ENCODE results near the gene JPH4. TPM values are rescaled to one million over a fixed set of nuclear protein-coding genes. Genes with fewer than 3 reads are reported as not detected.

Gene JPH4
- total RNA-seq, 1 donor from 2014 or later = 4.7 TPM

DNA sequence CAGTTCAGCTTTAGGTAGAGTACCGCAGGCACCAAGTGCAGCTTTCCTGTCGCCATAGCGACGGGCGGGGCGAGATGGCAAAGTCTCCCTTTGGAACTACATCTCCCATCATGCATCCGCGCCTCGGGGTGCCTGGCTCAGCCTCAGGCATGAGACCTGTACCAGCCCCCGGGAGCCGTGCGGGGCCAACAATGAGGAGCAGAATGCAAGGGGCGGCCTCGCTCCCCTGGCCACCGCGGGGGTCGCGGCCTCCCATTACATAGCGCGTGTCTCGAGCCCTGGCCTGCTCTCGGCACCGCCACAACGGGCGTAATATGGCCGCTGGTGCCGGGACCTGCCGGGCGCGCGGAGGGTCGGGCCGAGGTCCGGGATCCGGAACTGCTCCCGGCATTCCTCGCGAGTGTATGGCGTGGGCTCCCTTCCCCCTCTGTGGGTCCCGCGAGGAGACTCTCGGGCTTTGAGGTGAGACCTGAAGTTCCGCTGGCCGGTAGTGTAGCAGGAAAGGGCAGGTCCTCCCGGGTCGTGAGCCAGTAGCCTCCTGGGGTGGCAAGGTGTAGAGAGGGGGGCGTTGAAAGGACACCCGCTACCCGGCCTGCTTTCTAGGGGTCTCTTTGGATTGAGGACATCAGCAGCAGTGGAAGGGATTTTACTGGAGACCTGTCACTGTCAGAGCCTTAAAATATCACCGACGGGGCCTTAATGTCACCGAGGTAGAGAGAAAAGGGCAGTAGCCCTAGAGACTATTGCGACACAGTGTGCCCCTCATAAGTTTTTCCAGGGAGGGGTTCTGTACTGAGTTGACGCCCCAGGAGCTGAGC lies 22.5 kb downstream of the JPH4 start, which contains the start of gene THTPA:
THTPA (plus strand) TSS at position 390 of the 818 bp plus-strand sequence. CDS start 487 bp downstream, outside the sequence.
- no peaks in the 10 kb centered on the region for H3K9me3 ChIP-seq
- intact Hi-C loops (cut with DNase I) = loop anchor here (2.0 to 10.0 kb wide), 4 partner anchors 87 to 536 kb away; partner anchors contain the start of genes EFS, NGDN, PABPN1 and PCK2
- TF ChIP-seq CTCF (IDR thresholded peaks at IDR 0.05) = no peak
- H3K36me3 ChIP-seq = peaks cover 0 to 10% of the 10 kb centered on the region in 2 donors
- H3K27ac ChIP-seq = peak within 1 kb of the TSS; percentile 92 to 97
- H3K4me3 ChIP-seq = peak within 1 kb of the TSS; percentile 85 to 89
- H3K4me1 ChIP-seq = peaks cover 5 to 25% of the 10 kb centered on the region in 2 donors
- peak; percentile 71 to 96 for DNase-seq (ENCODE audit: low spot score in 2 of 2)
- H3K27me3 ChIP-seq = no peaks in the 10 kb centered on the region

DNA sequence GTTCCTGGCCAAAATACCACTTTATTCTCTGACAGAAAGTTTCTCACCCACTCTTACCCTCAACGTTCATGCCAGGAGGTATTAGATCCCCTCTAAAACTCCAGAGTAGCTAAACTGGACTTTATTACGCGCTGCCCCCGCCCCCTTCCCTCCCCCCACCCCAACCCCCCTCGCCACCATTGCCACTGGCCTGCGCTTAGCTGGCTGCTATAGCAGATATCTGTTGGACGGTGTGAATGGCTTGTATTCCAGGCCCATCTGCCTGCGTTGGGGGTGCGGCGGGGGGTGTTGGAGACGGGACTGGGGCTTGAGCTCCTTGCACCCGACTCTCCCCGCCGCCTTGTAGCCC lies 23.1 kb downstream of the JPH4 start:
- Histone ChIP-seq H3K9me3 (no peaks in the 10 kb centered on the region), H3K4me3 (peak overlapping the region; percentile 85 to 89), H3K27ac (peak overlapping the region; percentile 92 to 97), H3K4me1 (peaks cover 5 to 25% of the 10 kb centered on the region in 2 donors), H3K27me3 (no peaks in the 10 kb centered on the region), H3K36me3 (peaks cover 0 to 10% of the 10 kb centered on the region in 2 donors)
- DNase-seq (ENCODE audit: low spot score in 2 of 2) = no peak
- no peak for TF ChIP-seq CTCF (IDR thresholded peaks at IDR 0.05)
- intact Hi-C loops (cut with DNase I) = loop anchor here (5.0 to 10.0 kb wide), 3 partner anchors 191 to 537 kb away; partner anchors contain the start of genes EFS, PABPN1 and PCK2

- intact Hi-C loops (cut with DNase I) = loop anchor here (10.0 kb wide), 1 partner anchor 187 kb away; the partner anchor contains the start of gene EFS
- Histone ChIP-seq H3K4me1 (peaks cover 5 to 13% of the 10 kb centered on the region in 2 donors), H3K36me3 (no peaks in the 10 kb centered on the region), H3K27ac (peak within 1 kb of the TSS in 1 of 2 donors; percentile 16), H3K9me3 (no peaks in the 10 kb centered on the region), H3K4me3 (peak within 1 kb of the TSS; percentile 76 to 79), H3K27me3 (no peaks in the 10 kb centered on the region)
- DNase-seq (ENCODE audit: low spot score in 2 of 2) = peak in 1 of 2 donors; percentile 86
- TF ChIP-seq CTCF (IDR thresholded peaks at IDR 0.05) = no peak
Measured at GRCh38 chr14:23551266-23552028, 27.1 kb downstream of the JPH4 start, which contains the start of gene ZFHX2. ZFHX2 (minus strand) TSS chr14:23551765; CDS start chr14:23535325, 16,440 bp downstream.

- Histone ChIP-seq H3K4me1 (peaks cover 5 to 11% of the 10 kb centered on the region in 2 donors), H3K27ac (no peak overlapping the region), H3K4me3 (peak overlapping the region; percentile 76 to 79), H3K36me3 (no peaks in the 10 kb centered on the region), H3K27me3 (no peaks in the 10 kb centered on the region), H3K9me3 (no peaks in the 10 kb centered on the region)
- no peak for TF ChIP-seq CTCF (IDR thresholded peaks at IDR 0.05)
- intact Hi-C loops (cut with DNase I) = loop anchor here (10.0 kb wide), 1 partner anchor 186 kb away; the partner anchor contains the start of gene EFS
- no peak for DNase-seq (ENCODE audit: low spot score in 2 of 2)
Measured at GRCh38 chr14:23550812-23551265, 27.8 kb downstream of the JPH4 start.

- H3K9me3 ChIP-seq = no peaks in the 10 kb centered on the region
Measured at GRCh38 chr14:23550131-23550811, 28.3 kb downstream of the JPH4 start.

More at GRCh38 chr14:23550131-23550811, 28.3 kb downstream of the JPH4 start:
- Histone ChIP-seq H3K36me3 (no peaks in the 10 kb centered on the region), H3K27me3 (no peaks in the 10 kb centered on the region), H3K4me3 (peak overlapping the region; percentile 76 to 79), H3K27ac (no peak overlapping the region), H3K4me1 (peaks cover 1 to 8% of the 10 kb centered on the region in 2 donors)
- no peak for DNase-seq (ENCODE audit: low spot score in 2 of 2)
- intact Hi-C loops (cut with DNase I) = loop anchor here (10.0 kb wide), 1 partner anchor 185 kb away; the partner anchor contains the start of gene EFS
- no peak for TF ChIP-seq CTCF (IDR thresholded peaks at IDR 0.05)
